ENCODE measurements around the gene SCG2.

Gene SCG2

DNA sequence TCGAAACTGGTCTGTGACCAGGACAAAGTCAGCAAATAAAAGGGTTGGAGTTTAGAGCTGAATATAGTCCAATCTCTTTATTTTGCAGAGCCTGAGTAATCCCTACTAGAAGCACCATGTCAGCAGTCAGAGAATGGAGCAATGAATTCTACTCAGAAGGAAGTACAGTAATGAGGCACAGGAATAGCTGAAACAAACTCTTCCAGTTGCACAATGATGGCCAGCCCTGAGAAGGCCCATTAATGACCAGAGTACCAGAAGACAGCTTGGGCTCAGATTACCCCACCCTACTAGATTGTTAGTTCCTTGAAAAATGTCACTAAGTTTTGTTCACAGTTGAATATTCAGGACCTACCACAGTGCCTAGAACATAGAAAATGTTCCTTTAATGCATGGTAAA lies 40.3 kb upstream of the SCG2 start:
- TF ChIP-seq, protein P1, sequence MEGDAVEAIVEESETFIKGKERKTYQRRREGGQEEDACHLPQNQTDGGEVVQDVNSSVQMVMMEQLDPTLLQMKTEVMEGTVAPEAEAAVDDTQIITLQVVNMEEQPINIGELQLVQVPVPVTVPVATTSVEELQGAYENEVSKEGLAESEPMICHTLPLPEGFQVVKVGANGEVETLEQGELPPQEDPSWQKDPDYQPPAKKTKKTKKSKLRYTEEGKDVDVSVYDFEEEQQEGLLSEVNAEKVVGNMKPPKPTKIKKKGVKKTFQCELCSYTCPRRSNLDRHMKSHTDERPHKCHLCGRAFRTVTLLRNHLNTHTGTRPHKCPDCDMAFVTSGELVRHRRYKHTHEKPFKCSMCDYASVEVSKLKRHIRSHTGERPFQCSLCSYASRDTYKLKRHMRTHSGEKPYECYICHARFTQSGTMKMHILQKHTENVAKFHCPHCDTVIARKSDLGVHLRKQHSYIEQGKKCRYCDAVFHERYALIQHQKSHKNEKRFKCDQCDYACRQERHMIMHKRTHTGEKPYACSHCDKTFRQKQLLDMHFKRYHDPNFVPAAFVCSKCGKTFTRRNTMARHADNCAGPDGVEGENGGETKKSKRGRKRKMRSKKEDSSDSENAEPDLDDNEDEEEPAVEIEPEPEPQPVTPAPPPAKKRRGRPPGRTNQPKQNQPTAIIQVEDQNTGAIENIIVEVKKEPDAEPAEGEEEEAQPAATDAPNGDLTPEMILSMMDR (conservative IDR thresholded peaks at IDR 0.05; ENCODE audit: low read length), result no peak
- no peak overlapping the region for H3K4me3 ChIP-seq (ENCODE audit: low read length)
- DNase-seq (ENCODE audit: low read depth), result peak; percentile 9

DNA sequence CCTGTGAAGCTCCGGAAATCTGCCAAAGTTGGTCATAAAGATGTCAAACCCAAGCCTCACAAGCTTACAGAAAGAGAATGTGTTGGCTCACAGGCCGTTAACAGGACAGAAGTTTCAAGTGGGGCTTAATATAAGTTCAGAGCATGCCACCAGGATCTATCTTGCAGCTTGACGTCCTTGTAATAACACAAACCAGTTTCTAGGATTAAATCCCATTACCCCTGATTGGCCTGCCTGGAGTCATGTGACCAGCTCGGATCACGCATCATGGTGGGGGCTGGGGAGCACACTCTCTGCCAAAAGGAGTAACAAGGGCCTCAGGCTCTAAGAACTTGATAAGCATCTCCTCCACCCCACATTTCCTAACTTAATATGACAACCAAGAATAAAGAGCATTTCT lies 38.9 kb upstream of the SCG2 start:
- TF ChIP-seq, protein P1 (conservative IDR thresholded peaks at IDR 0.05; ENCODE audit: low read length), result no peak
- H3K4me3 ChIP-seq (ENCODE audit: low read length), result no peak overlapping the region
- DNase-seq (ENCODE audit: low read depth), result peak; percentile 13

DNA sequence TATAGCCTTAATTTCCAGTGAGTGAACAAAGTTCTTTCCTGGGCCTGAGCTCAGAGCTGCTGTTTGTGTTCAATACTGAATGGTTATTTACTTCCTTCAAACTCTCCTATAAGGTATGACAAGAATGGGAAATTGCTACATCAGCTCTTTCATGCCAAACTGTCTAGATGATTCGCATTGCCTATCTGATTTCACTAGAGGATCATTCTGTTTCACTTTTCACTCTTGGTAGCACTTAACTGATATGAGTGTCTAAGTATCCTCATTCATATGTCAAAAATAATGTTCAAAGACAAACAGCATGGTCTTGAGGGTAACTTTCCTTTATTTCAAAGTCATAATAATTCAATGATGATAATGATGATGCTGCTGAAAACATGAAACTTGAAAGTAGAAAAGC lies 32.9 kb upstream of the SCG2 start:
- peak; percentile 63 for DNase-seq (ENCODE audit: low read depth)
- TF ChIP-seq, protein P1 (conservative IDR thresholded peaks at IDR 0.05; ENCODE audit: low read length), result no peak
- H3K4me3 ChIP-seq (ENCODE audit: low read length), result no peak overlapping the region

DNA sequence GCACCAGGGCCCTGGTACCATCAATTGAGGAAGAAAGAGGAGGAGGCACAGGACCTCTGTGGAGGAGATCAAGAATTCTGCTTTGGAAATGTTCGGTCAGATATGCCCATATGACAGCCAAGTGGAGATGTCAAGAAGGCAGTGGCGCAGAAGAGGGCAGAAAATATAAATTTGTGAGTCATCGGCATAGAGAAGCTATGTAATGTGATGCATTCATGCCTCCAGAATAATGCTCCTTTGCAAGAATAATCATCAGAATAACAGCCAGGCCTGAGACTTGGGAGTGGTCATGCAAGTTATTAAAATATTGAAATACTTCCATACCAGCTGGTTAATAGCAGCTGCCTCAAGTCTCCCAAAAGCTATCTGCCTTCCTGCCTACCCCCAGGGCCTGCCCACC lies 32.1 kb upstream of the SCG2 start:
- no peak overlapping the region for H3K4me3 ChIP-seq (ENCODE audit: low read length)
- TF ChIP-seq, protein P1 (conservative IDR thresholded peaks at IDR 0.05; ENCODE audit: low read length), result no peak
- no peak for DNase-seq (ENCODE audit: low read depth)

DNA sequence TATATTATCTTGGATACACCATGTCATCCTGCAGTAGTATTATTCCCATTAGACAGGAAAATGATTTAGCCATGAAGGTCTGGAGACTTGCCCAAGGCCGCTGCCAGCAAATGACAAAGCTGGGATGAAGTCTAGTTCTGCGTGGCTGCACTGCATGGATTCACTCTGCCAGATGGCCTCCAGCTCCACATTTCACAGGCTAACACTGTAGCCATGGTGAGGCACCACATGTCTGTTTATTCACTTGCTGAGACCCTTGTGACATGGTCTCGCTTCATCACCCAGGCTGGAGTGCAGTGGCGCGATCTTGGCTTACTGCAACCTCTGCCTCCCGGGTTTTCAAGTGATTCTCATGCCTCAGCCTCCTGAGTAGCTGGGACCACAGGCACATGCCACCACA lies 31.5 kb upstream of the SCG2 start:
- peak; percentile 29 for DNase-seq (ENCODE audit: low read depth)
- TF ChIP-seq, protein P1 (conservative IDR thresholded peaks at IDR 0.05; ENCODE audit: low read length), result no peak
- no peak overlapping the region for H3K4me3 ChIP-seq (ENCODE audit: low read length)

DNA sequence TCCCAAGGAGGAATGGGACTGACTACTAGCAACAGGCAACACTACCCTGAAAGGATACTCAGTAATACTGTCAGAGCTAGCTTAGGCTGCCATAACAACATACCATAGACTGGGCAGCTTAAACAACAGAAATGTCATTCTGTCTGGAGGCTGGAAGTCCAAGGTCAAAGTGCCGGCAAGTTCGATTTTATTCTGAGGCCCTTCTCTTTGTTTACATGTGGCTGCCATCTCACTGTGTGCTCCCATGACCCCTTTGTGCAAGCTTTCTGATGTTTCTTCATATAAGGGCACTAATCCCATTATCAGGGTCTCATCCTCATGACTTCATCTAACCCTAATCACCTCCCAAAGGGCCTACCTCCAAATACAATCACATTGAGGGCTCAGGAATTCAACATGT lies 30.7 kb upstream of the SCG2 start:
- TF ChIP-seq, protein P1 (conservative IDR thresholded peaks at IDR 0.05; ENCODE audit: low read length), result no peak
- DNase-seq (ENCODE audit: low read depth), result no peak
- H3K4me3 ChIP-seq (ENCODE audit: low read length), result no peak overlapping the region

DNA sequence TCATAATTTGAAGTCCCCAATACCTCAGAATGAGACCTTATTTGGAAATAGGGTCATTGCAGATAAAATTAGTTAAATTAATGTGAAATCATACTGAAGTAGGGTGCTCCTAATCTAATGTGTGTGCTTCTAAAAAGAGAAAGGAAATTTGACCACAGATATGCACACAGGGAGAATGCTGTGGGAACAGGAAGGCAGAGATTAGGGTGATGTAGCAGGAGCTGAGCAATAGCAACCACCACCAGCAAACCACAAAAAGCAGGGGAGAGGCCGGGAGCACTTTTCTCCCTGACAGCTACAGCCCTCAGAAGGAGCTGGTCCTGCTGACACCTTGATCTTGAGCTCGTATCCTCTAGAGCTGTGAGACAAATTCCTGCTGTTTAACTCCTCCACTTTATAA lies 24.6 kb upstream of the SCG2 start:
- H3K4me3 ChIP-seq (ENCODE audit: low read length), result no peak overlapping the region
- DNase-seq (ENCODE audit: low read depth), result peak; percentile 83

More for the DNA sequence above, 24.6 kb upstream of the SCG2 start:
- TF ChIP-seq, protein P1 (conservative IDR thresholded peaks at IDR 0.05; ENCODE audit: low read length), result no peak
